Forelimb muscle (tissue), 1 donor: ENCODE results near the gene CFHR4. TPM values are rescaled to one million over a fixed set of nuclear protein-coding genes. Genes with fewer than 3 reads are reported as not detected.
"Not testable (repeated sequence)": the region's sequence is repeated elsewhere in the genome, so short reads cannot be mapped to it uniquely, and the experiment has no call there.

Source experiments
- DNase-seq: peaks from one replicate; pipeline ENCODE4 v3.0.0-alpha.2; 2013; ENCODE audit warnings: low read depth
- polyA plus RNA-seq: library from polyadenylated mRNA; unstranded; fragments of 120-200 nt; gene quantifications from one replicate; pipeline ENCODE4 v1.2.1, GENCODE V29; 2013; ENCODE audit not compliant: insufficient read length

The CFHR4 gene
- polyA plus RNA-seq, 1 donor: not detected

DNA sequence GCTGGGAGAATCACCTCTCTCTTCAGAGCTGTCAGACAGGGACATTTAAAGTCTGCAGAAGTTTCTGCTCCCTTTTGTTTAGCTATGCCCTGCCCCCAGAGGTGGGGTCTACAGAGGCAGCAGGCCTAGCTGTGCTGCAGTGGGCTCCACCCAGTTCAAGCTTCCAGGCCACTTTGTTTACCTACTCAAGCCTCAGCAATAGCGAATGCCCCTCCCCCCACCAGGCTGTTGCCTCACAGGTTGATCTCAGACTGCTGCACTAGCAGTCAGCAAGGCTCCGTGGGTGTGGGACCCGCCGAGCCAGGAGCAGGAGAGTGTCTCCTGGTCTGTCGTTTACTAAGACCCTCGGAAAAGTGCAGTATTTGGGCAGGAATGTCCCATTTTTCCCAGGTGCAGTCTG, 53.6 kb downstream of the CFHR4 start:
- DNase-seq: not testable (repeated sequence)

DNA sequence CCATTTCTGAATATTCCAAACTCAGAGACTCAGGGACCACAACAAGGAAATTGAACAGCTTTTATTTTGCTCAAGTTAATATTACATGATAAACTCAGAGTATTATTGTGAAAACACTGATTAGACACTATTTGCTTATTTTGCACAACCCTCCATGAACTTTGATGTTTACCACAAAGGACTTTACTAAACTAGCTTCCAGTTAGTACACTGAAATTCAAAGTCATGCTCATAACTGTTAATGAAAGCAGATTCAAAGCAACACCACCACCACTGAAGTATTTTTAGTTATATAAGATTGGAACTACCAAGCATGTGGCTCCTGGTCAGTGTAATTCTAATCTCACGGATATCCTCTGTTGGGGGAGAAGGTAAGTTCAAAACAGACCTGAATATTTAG, 55.7 kb downstream of the CFHR4 start, which contains the start of gene CFHR2:
Gene CFHR2, plus strand, starts transcription at position 171 of the 400 bp plus-strand sequence. Its CDS starts 143 bp downstream, at position 314.
- not testable (repeated sequence) for DNase-seq

- DNase-seq: no peak
Measured at GRCh38 chr1:196951711-196952394, 64.0 kb downstream of the CFHR4 start.

GRCh38 chr1:196954778-196955177, 66.9 kb downstream of the CFHR4 start:
- DNase-seq: no peak

DNA sequence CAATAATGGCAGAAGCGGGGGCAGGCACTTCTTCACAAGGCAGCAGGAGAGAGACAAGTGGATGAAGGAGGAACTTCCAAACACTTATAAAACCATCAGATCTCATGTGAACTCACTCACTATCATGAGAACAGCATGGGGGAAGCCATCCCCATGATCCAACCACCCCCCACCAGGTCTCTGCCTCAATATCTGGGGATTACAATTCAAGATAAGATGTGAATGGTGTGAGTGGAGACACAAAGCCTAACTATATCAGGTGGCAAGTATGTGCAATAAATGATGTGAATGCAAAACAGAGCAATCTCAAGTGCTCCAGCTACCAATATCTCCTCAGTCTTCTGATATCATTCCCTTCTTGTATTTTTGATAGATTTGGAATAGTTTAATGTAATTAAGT, 68.1 kb downstream of the CFHR4 start:
- no peak for DNase-seq

DNA sequence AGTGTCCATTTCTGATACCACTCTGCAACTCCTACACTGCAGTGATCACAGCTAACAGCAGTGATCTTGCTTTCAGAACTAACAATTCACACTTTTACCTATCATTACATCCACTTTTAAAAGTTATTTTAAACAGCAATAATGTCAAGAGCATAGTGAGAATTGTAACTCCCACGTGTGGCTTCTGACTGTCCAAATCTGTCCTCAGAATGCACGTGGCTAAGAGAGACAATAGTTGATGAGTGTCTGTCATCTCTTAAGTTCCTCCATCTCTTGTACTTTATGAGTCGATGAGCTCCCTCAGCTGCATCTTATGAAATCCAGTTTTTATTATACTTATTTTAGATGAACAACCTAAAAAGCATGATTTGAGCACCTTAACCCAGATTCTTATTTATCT, 73.0 kb downstream of the CFHR4 start:
- no peak for DNase-seq

Other genes with a start within 250 kb of the CFHR4 start
- 102 TPM for gene CFH, start 236.0 kb upstream of the CFHR4 start, polyA plus RNA-seq
- 2.5 TPM for gene CFHR3, start 113.2 kb upstream of the CFHR4 start, polyA plus RNA-seq
- gene CFHR1, start 68.3 kb upstream of the CFHR4 start, polyA plus RNA-seq: not detected
- not detected for gene CFHR2, start 55.7 kb downstream of the CFHR4 start, polyA plus RNA-seq
- not detected for gene CFHR5, start 89.5 kb downstream of the CFHR4 start, polyA plus RNA-seq
- gene F13B, start 179.2 kb downstream of the CFHR4 start, polyA plus RNA-seq: not detected